Measurements from ENCODE around the gene EFCAB12.

GRCh38 chr3:129462361-129462968, 34.0 kb upstream of the EFCAB12 start:
- no peak for TF ChIP-seq POLR2A (IDR thresholded peaks at IDR 0.05)
- TF ChIP-seq CTCF (IDR thresholded peaks at IDR 0.05), result no peak

All from body of pancreas (tissue), 4 donors.